CD4-positive, alpha-beta T cell treated with Interleukin-21 for 1 hour (primary cell): ENCODE results near the gene RASGEF1B.

Experiments used
- DNase-seq: peaks from one replicate; pipeline ENCODE4 v3.0.0-alpha.2; 2020

RASGEF1B gene

DNA sequence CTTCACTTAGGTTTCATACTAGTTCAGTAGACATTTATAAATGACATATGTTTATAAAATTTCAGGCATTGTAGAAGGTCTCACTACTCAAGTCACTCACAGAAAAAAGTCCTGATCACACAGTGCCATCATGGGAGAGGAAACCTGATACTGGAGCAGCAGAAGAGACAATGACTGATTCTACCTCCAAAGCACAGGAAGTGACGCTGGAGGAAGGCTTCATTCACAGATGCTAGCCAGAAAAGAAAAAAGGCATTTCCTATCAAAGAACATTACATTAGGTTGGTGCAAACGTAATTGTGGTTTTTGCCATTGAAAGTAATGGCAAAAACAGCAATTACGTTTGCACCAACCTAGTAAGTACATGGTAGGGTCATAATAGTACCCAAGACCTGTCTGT, 79.5 kb downstream of the RASGEF1B start:
- DNase-seq = no peak

DNA sequence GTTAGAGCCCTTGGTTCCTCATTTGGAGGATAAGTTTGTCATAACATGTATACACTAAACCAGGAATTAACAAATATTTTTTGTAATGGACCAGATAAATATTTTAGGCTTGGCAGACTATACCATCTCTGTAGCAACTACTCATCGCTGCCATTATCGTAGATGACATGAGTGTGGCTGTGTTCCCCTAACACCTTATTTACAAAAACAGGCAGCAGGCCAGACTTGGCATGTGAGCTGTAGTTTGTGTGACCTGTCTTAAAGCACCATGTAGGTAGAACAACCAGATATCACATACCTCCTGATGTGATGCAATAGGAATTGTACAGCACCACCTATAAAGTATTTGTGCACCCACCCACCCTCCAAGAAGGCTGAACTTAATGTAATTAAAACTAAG, 82.0 kb downstream of the RASGEF1B start:
- DNase-seq = no peak

DNA sequence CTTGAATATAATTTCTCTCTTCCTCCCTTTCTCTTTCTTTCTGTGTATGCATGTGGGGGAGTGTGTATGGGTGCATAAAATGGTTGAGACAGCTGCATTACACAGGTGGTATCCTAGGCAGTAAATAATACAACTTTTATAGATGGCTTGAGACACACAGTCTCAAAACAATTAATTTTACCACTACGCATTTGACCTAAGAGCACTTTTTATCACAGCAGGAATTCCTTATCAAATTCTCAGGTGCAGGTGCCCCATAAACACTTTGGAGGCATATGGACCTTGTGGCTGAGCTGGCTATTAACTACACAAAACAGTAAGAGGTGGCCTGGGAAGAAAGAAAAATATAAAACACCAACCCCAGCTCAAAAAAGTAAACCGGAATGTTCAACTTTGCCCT, 91.3 kb downstream of the RASGEF1B start:
- DNase-seq = no peak

DNA sequence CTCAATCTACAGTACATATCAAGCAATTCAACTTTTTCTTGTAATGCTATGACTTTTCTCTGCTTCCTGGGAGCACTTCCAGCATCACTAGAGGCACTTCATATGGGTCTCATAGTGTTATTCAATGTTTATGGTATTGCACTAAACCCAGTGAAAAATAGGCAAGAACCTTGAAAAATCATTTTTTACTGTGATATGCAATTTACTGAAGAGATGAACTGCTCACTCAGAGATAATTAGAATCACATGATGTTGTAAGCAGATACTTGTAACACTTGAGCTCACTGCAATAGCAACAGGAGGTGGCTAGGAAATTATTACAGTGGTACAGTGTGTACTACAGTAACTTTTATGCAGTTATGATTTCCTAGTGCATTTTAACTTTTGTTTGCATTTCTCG, 93.3 kb downstream of the RASGEF1B start:
- no peak for DNase-seq

DNA sequence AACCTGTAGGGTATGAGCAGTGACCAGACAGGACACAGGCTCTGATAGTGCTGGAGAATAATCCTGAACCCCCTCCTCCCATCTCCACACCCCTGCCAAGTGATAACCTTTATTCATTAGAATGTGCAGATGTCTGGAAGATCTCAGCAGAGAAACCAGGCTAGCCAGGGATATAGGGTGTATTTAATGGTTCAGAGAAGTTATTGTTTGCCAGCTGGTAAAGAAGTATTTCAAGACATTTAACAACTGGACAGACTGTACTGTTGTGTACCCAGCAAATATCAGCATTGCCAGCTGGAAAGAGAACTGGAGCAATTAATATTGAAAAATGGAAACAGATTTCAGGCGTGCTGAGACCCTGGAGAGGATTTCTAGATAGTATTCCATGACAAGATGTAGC, 94.5 kb downstream of the RASGEF1B start:
- no peak for DNase-seq

DNA sequence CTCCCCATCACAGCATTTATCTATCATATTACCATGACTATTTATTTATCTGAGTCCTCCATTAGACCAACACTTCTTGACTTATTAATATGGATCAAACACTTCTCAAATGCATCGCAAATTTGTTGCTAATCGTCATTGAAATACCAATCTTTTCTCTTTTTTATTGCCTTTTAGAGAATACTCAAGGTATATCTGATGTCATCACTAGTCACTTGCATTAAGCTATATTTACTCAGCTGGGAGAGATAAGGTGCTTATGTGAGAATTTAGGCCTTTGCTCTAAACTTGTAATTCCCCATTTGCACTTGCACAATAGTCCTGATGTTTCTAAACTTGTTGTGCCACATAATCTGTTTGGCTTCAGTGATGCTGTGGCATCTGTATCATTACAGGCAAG, 95.0 kb downstream of the RASGEF1B start:
- no peak for DNase-seq
